K562 (cell line): ENCODE results near the gene PRR36.

Experiments
- CBFB ChIP-seq: sonication (generic); formaldehyde crosslinking; IDR thresholded peaks from 2 replicates; pipeline ENCODE4 v1.4.0; 2020; ENCODE audit warnings: mild to moderate bottlenecking, missing genetic modification reagents
- CBX5 ChIP-seq: IDR thresholded peaks from 2 replicates; pipeline ENCODE4 v1.6.1; 2014; ENCODE audit warnings: low read depth, borderline replicate concordance
- HDAC2 ChIP-seq: fragments of 450-650 bp; IDR thresholded peaks from 2 replicates; pipeline ENCODE4 v1.6.1; 2016; ENCODE audit warnings: mild to moderate bottlenecking
- KDM1A ChIP-seq, 2 experiments: fragments of 450-650 bp; IDR thresholded peaks; 2 replicates each; pipeline ENCODE4 v1.6.1; 2016; ENCODE audit warnings: mild to moderate bottlenecking in 2 of 2
- MCM2 ChIP-seq: fragments of 450-650 bp; IDR thresholded peaks from 2 replicates; pipeline ENCODE4 v1.6.1; 2017; ENCODE audit warnings: low read depth, mild to moderate bottlenecking
- TEAD4 ChIP-seq, 2 experiments: sonication (generic) in 1 of 2; formaldehyde crosslinking in 1 of 2; IDR thresholded peaks; 2 replicates each; pipeline versions ENCODE4 v1.6.1 to v1.8.0; 2012 to 2022; ENCODE audit warnings: borderline replicate concordance in 1 of 2, inconsistent platforms in 1 of 2, low read length in 1 of 2, mild to moderate bottlenecking in 1 of 2, missing genetic modification reagents in 1 of 2

DNA sequence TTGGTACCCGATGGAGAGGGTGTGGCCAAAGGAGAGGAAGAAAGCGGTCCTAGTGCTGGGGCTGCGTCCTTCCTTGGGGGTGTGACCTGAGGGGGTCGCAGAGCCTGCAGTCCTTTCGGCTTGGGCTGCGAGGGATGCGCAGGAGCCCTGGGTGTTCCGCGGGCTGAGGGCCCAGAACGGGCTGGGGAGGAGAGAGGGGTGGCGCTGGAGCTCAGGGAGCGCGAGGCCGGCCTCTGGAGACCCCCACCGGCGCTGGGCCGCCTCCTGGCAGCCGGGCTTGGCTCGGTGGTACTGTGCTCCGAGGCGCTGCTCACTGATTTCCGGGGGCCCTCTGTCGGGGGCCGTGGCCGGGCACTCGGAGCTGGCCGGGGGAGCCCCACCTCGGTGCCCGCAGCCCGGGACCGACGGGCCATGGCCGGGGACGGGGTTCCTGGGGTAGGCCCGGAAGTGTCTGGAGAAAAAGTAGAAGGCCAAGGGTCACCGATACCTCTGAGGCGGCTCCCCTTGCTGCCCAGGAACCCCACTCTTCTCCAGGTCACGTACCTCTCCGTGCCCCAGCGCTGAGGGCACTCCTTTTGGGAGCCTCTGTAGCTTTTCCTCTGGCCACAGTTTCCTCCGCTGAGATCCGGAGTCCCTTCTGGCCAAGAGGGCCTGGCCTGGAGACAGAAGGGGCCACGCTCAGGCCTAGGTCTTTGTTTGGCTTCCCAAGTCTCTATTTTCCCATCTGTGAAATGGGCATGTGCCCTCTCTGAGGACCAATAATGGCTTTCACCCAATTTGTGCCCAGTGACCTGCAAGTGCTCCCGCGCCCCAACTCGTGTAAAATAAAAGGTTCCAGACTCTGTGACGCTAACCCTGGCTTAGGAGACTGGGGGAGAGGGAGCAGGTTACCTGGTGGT is 1.6 kb downstream of the PRR36 start:
- TF ChIP-seq CBFB (CRISPR knock-in tag), result no peak
- TF ChIP-seq TEAD4 (IDR thresholded peaks at IDR 0.05; ENCODE audit: low read length), result no peak
- no peak for TF ChIP-seq TEAD4 (CRISPR knock-in tag; IDR thresholded peaks at IDR 0.05; ENCODE audit: borderline replicate concordance)
- TF ChIP-seq KDM1A (IDR thresholded peaks at IDR 0.05), result peak in 1 of 2 experiments; percentile 94; a peak in 2 of 4 replicates
- TF ChIP-seq HDAC2, result peak; percentile 88
- no peak for TF ChIP-seq MCM2
- no peak for TF ChIP-seq CBX5
